GM13977 (cell line): Measurements from ENCODE around the gene ANLN.
A peak's percentile ranks its signal among the peaks of the same experiment; 100 is the strongest.
"Not testable (repeated sequence)": the region's sequence is repeated elsewhere in the genome, so short reads cannot be mapped to it uniquely, and the experiment has no call there.

Experiments
- DNase-seq: peaks from one replicate; pipeline ENCODE4 v3.0.0; 2012; ENCODE audit warnings: low spot score
- CTCF ChIP-seq: IDR thresholded peaks from 2 replicates; pipeline ENCODE4 v1.5.1; 2012; ENCODE audit warnings: mild to moderate bottlenecking, control low read depth; ENCODE audit not compliant: insufficient read depth; ENCODE audit errors: extremely low read depth, missing control alignments
- in situ Hi-C: fragments of 300-500 bp; cut with MboI; formaldehyde crosslinking; loops from one replicate; pipeline ENCODE4 v1.12.0; 2022; ENCODE audit warnings: low sequenced_read_pairs, low pct_unique_long_range_greater_than_20kb, mixed read lengths, inconsistent platforms; ENCODE audit not compliant: unreplicated experiment

Gene ANLN

GRCh38 chr7:36484265-36484664 is 94.6 kb downstream of the ANLN start:
- in situ Hi-C loops = loop anchor here (25.0 kb wide), 1 partner anchor 703 kb away; no protein-coding TSS in a partner anchor
- DNase-seq = no peak
- no peak for TF ChIP-seq CTCF

- no peak for DNase-seq
- in situ Hi-C loops = loop anchor here (25.0 kb wide), 1 partner anchor 701 kb away; no protein-coding TSS in a partner anchor
- TF ChIP-seq CTCF = no peak
Measured at GRCh38 chr7:36486336-36486735, 96.7 kb downstream of the ANLN start.

- peak; percentile 38 for DNase-seq
- in situ Hi-C loops = loop anchor here (25.0 kb wide), 1 partner anchor 699 kb away; no protein-coding TSS in a partner anchor
- peak; percentile 59 for TF ChIP-seq CTCF
Measured at GRCh38 chr7:36487756-36488336, 98.2 kb downstream of the ANLN start.

GRCh38 chr7:36488672-36489071 is 99.0 kb downstream of the ANLN start:
- in situ Hi-C loops = loop anchor here (25.0 kb wide), 1 partner anchor 699 kb away; no protein-coding TSS in a partner anchor
- not testable (repeated sequence) for DNase-seq

GRCh38 chr7:36490419-36490830 is 100.8 kb downstream of the ANLN start:
- in situ Hi-C loops = loop anchor here (25.0 kb wide), 1 partner anchor 697 kb away; no protein-coding TSS in a partner anchor
- no peak for DNase-seq
- TF ChIP-seq CTCF = no peak

GRCh38 chr7:36491317-36491716 is 101.7 kb downstream of the ANLN start:
- TF ChIP-seq CTCF = no peak
- in situ Hi-C loops = loop anchor here (25.0 kb wide), 1 partner anchor 696 kb away; no protein-coding TSS in a partner anchor
- DNase-seq = no peak

- no peak for DNase-seq
- in situ Hi-C loops = loop anchor here (25.0 kb wide), 1 partner anchor 691 kb away; no protein-coding TSS in a partner anchor
- TF ChIP-seq CTCF = no peak
Measured at GRCh38 chr7:36496576-36496975, 106.9 kb downstream of the ANLN start.

- in situ Hi-C loops = loop anchor here (25.0 kb wide), 1 partner anchor 690 kb away; no protein-coding TSS in a partner anchor
Measured at GRCh38 chr7:36497176-36497575, 107.5 kb downstream of the ANLN start.

More at GRCh38 chr7:36497176-36497575, 107.5 kb downstream of the ANLN start:
- DNase-seq = not testable (repeated sequence)
